GM19455 (cell line): ENCODE data around the gene THOC7.

Experiments
- ATAC-seq: cut with Tn5 transposase; IDR thresholded peaks from one replicate; pipeline ENCODE4 v1.9.1; 2021; ENCODE audit not compliant: unreplicated experiment

THOC7 gene

DNA sequence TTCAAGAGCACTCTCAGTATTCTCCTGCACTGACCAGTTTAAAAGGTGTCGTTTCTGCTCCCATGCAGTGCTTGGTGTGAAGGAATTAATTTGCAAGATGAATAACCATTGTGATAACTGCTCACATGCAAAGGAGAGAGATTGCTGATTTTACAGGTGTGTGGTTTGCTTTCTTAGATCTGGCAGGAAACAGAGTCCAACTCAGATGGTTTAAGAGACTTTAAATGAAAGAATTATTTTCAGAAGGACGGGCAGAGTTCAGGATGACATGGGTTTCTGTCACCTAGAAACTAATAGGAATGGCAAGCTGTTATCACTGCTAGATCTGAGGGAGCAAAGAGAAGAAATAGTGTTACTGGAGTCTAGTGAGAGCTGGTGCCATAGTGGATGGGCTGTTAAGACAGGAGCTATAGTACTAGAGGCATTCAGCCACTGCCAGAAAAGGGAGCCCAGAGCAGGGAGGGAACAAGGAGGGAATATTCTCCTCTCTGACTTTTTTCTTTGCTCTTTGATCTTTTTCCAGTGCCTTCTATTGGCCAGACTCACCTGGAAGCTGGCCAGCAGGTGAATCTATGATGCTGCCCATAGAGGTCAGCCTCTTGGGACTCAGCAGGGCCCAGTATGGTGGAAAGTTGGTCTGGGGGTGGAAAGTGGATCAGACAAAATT, 14.9 kb upstream of the THOC7 start:
- ATAC-seq, result no peak

- ATAC-seq, result no peak
Observed at GRCh38 chr3:63877737-63878393, 14.3 kb upstream of the THOC7 start.

GRCh38 chr3:63876260-63876659, 12.7 kb upstream of the THOC7 start:
- no peak for ATAC-seq

GRCh38 chr3:63875510-63875909, 11.9 kb upstream of the THOC7 start:
- no peak for ATAC-seq

GRCh38 chr3:63874769-63875168, 11.2 kb upstream of the THOC7 start:
- ATAC-seq, result no peak

DNA sequence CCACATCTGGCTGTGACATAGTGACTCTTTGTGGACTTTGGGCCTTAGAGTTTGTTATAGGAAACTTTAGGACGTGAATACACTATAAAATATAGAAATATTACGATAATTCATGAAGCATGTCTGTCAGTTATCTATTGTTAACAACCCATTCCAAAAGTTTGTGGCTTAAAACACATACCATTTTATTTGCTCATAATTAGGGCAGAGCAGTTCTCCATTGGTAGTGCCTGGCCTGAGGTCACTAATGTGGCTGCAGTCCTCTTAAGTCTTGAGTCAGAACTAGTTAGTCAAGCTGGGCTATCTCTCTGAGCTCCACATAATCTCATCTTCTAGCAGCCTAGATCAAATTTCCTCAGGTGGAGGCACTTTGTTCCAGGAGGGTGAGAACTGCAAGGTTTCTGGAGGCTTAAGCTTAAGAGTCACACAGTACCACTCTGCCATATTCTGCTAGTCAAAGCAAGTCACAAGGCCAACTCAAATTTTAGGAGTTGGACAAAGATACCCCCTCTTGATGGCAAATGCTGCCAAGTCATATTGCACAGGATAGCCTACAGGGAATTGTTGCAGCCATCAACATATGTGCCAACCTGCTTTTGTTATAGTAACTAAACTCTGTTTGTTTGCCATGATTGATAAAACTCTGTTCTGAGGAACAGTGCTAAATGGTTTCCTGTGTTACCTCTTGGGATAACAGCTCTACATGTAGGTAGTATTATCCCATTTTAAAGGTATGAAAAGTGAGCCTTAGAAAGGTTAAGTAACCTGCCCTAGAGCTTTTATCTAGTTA, 8.7 kb upstream of the THOC7 start:
- ATAC-seq, result no peak

DNA sequence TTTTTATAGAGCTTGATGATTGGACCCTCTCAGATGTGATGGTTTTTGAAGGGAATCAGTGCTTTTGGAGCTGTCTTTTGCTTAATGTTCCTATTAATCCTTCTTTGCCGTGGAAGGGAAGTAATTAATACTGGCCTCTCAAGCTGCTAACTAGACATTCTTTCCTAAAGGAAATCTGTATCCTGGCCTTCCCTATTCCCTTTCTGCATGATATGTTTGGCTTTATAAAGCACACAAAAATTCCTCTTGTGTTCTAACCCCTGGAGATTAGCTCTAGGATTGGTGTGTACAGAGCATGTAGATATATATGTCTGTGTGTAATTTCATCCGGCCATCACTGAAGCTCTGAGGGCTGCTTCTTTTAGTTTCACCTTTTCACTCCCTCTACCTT, 7.0 kb upstream of the THOC7 start:
- no peak for ATAC-seq

GRCh38 chr3:63869940-63870614, 6.5 kb upstream of the THOC7 start:
- ATAC-seq, result no peak

DNA sequence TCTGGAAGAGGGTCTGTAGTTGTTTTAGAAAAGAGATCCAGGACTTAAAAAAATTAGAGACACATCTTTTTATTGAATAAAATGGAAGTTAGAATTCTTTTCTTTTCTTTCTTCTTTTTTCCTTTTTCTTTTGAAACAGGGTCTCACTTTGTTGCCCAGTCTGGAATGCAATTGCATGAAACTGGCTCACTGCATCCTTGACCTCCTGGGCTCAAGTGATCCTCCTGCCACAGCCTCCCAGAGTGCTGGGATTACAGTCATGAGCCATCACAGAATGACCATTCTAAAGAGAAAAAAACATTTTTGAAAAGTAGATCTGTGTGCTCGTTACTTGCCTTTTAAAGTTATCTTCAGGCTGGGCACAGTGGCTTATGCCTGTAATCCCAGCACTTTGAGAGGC, 3.6 kb upstream of the THOC7 start:
- ATAC-seq, result no peak

GRCh38 chr3:63864965-63865327, 1.3 kb upstream of the THOC7 start:
- ATAC-seq, result no peak

DNA sequence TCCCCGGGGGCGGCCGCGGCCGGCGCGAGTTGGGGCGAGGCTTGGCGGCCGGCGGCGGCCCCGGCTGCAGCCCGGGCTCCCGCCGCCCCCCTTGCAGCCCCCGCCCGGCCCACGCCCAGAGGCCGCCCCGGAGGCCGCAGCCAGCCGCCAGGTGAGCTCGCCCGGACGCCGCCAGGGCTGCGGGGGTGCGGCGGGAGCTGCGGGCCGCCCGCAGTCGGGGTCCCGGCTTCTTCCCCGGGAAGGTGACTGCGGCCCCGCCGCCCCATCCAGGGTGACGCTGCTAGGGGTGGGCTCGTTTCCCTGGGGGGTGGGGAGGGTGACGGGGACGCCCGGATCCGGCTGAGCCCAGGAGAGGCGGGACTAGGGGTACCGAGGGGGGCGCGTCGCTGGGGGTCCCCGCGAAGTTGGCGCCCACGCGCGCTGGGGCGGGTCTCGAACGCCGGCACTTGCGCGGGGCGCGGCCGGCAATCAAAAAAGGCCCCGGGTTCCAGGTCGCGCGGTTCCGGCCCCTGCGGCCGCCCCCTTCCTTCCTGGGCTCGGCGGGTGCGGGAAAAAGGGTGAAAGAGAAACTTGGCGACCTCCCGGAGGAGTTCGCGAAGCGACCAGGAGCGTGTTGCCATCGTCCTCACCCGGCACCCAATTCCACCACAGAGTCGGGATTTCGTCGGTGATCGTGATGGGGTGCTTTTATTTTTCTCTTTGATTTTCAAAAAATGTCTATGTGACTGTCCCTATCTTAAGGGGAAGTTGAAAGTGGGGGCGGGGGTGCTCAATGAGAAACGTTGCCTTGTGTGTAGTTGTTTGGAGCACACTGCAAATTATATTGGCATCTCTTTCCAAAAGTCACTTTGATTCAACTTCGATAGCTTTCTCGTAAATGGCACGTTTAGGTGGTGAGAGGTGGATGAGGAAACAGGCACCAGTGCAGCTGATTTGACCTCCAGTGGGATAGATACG, 681 bp upstream of the THOC7 start:
- ATAC-seq, result peak; percentile 42

GRCh38 chr3:63862804-63863149, 828 bp downstream of the THOC7 start:
- peak; percentile 0 for ATAC-seq

DNA sequence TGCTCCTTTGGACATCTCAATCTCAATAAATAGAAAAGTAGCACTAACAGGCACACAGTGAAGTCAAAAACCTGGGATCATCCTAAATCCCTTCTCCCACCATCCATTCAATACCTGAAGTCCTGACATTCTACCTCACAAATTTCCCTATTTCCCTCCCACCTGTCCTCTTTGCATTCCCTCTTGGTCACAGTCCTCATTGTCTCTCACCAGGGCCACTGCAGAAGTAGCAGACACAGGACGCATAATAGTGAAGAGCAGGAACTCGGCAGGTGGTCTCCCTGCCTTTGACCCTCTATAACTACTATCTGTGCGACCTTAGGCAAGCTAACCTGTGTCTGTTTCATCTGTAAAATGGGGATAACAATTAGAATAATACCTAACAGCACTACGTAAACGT, 2.3 kb downstream of the THOC7 start:
- ATAC-seq, result no peak

- no peak for ATAC-seq
Observed at GRCh38 chr3:63860776-63861175, 2.8 kb downstream of the THOC7 start.

DNA sequence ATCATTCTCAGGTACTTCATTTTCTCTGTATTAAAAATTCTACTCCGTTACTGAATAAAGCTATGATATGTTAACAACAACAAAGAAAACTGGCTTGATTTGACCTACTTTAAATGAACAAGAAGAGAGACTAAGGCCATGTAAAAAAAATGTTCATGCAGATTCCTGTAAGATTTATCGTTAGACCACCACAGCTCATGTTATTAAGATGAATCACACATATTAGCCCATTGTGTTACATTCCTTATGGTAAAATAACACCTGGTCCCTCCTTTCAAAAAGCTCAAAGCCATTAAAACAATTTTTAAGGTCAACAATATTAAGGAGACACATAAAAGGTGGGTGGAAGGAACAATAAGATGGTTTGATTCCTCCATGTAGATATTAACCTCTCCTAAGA, 6.3 kb downstream of the THOC7 start:
- ATAC-seq, result no peak

GRCh38 chr3:63855333-63855940, 8.2 kb downstream of the THOC7 start:
- ATAC-seq, result no peak

GRCh38 chr3:63853106-63853505, 10.5 kb downstream of the THOC7 start:
- no peak for ATAC-seq

DNA sequence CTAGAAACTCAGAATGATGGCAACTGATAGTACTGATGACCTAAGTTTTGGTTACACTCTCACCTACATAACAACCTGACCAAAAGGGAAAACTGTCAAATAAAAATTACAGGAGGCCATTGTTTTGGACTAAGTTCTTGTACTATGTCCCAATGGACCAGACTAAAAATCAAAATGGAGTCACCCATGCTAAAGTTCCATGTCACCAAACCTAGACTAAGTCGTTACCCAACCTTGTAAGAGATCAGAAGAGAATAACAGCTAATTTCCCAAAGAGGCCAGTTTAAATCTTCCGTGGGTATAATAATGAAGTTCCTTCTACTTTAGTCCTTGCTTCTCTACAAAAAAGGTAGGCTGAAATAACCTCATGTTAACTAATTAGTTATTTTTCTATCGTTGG, 12.3 kb downstream of the THOC7 start:
- no peak for ATAC-seq

- ATAC-seq, result no peak
Observed at GRCh38 chr3:63849175-63849574, 14.4 kb downstream of the THOC7 start.

DNA sequence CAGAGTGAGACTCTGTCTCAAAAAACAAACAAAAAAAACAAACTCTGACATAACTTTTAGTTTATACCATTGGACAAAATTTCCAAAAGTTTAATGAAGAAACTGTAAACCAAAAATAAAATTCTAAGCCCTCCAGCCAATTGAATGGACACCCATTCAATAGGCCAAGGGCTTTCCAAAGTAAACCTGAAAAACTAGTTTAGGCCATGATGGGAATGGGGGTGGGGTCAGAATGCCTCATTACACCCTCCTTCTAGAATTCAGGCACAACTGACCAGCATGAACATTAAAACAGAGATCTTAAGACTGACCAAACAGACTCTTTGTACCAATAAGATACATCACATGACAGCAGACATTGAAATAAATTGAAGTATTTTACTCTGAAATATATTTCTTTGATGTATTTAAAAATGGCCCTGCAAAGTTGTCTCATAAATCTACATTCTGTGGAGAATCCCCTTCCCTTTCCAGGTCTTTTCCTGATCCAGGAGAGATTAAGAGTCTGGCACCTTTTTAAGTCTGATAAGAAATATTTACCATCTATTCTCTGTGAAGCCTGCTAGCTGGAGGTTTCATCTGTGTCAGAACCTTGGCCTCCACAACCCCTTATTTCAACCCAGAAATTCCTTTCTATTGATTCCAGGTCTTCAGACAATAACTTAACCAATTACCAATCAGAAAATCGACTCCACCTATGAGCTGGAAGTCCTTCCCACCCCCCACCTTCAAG, 15.7 kb downstream of the THOC7 start:
- ATAC-seq, result no peak
